Stimulated activated CD8-positive, alpha-beta memory T cell treated with anti-CD3 and anti-CD28 coated beads, Interleukin-2, amount 100 ng/mL, for 1 hour (primary cell): ENCODE measurements around the gene ERICH6.

ENCODE experiments used
- DNase-seq, 2 donors: peaks; one replicate each; pipeline ENCODE4 v3.0.0-alpha.2; 2020; ENCODE audit warnings: low read depth in 2 of 2

Gene ERICH6

GRCh38 chr3:150736903-150737832, 33.4 kb upstream of the ERICH6 start:
- no peak for DNase-seq

- DNase-seq, result no peak
Observed at GRCh38 chr3:150736316-150736719, 32.6 kb upstream of the ERICH6 start.

- DNase-seq, result no peak
Observed at GRCh38 chr3:150734795-150735119, 31.0 kb upstream of the ERICH6 start.

GRCh38 chr3:150733936-150734794, 30.4 kb upstream of the ERICH6 start:
- DNase-seq, result no peak

GRCh38 chr3:150733373-150733935, 29.7 kb upstream of the ERICH6 start:
- DNase-seq, result no peak

GRCh38 chr3:150729682-150730360, 26.1 kb upstream of the ERICH6 start:
- DNase-seq, result no peak

- DNase-seq, result no peak
Observed at GRCh38 chr3:150727653-150728502, 24.2 kb upstream of the ERICH6 start.

- no peak for DNase-seq
Observed at GRCh38 chr3:150725548-150725947, 21.8 kb upstream of the ERICH6 start.

GRCh38 chr3:150723946-150724345, 20.2 kb upstream of the ERICH6 start:
- no peak for DNase-seq

- no peak for DNase-seq
Observed at GRCh38 chr3:150722267-150722666, 18.5 kb upstream of the ERICH6 start.

- no peak for DNase-seq
Observed at GRCh38 chr3:150721285-150722130, 17.8 kb upstream of the ERICH6 start.

GRCh38 chr3:150720444-150720843, 16.7 kb upstream of the ERICH6 start:
- DNase-seq, result no peak

- no peak for DNase-seq
Observed at GRCh38 chr3:150710097-150710496, 6.4 kb upstream of the ERICH6 start.

- DNase-seq, result peak; percentile 11 to 14
Observed at GRCh38 chr3:150703299-150703755, 393 bp downstream of the ERICH6 start.

- DNase-seq, result no peak
Observed at GRCh38 chr3:150699068-150699639, 4.6 kb downstream of the ERICH6 start.

- no peak for DNase-seq
Observed at GRCh38 chr3:150697646-150698045, 6.1 kb downstream of the ERICH6 start.

GRCh38 chr3:150691414-150692040, 12.2 kb downstream of the ERICH6 start:
- no peak for DNase-seq

- DNase-seq, result no peak
Observed at GRCh38 chr3:150687613-150688012, 16.1 kb downstream of the ERICH6 start.

GRCh38 chr3:150682824-150683223, 20.9 kb downstream of the ERICH6 start:
- no peak for DNase-seq
